ENCODE results near the gene HTR1D.

GRCh38 chr1:23254584-23254983 is 37.3 kb upstream of the HTR1D start:
- TF ChIP-seq E2F6 (IDR thresholded peaks at IDR 0.05; ENCODE audit: borderline replicate concordance, low read depth) (no peak), CTCF (IDR thresholded peaks at IDR 0.05) (no peak), RAD21 (conservative IDR thresholded peaks at IDR 0.05 in 1 of 2, IDR thresholded peaks at IDR 0.05 in 1 of 2) (no peak)
